ENCODE results near the gene TMEM44. TPM values are rescaled to one million over a fixed set of nuclear protein-coding genes. Genes with fewer than 3 reads are reported as not detected.

TMEM44 gene
- total and polyA plus RNA-seq, 2 of the 4 experiments (the other 2 are of a cell fraction), result 9.7 to 24.2 TPM

DNA sequence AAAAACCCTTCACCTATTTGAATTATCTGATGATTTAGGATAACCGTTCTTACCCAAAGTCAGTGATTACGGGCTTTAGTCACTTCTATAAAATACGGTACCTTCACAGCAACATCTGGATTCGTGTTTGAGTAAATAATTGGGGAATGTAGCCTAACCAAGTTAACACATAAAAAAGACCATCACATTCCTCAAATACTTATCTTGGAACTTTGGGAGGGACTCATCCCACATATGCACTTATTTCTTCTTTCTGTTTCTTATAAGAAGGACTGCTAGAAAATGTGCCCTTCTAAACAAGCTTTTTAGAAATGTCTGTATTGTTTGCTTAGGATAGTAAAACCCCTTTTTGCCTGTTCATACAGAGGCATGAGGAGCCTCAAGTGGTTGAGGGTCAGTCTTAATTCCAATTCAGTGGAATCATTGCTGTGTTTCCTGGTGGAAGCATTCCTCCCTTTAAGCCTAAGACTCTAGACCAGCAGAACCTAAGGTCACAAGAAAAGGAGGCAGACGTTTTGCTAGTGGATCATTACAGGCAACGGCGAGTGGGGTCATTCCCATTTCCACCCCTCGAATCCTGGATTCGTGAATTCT is 67.5 kb downstream of the TMEM44 start:
- Histone ChIP-seq H3K56ac (ENCODE audit: extremely low read depth, insufficient read depth, low read length) (peak overlapping the region; percentile 89), H3K4me2 (ENCODE audit: low read depth, low read length) (peak overlapping the region; percentile 82), H4K5ac (ENCODE audit: low read depth, low read length) (peak overlapping the region; percentile 98), H4K8ac (ENCODE audit: low read depth in 2 of 2, low read length in 2 of 2) (peak overlapping the region; percentile 80 to 88), H2AK5ac (ENCODE audit: low read depth, low read length) (peak overlapping the region; percentile 95), H3K27me3 (ENCODE audit: control insufficient read depth, insufficient read depth, low read length) (no peaks in the 10 kb centered on the region), H4K91ac (ENCODE audit: insufficient read depth, low read depth, low read length) (peak overlapping the region; percentile 95), H3K9me1 (ENCODE audit: insufficient read depth, low read length) (peaks cover 12% of the 10 kb centered on the region), H2BK120ac (ENCODE audit: low read depth, low read length) (peak overlapping the region; percentile 96), H3K9ac (ENCODE audit: low read depth, low read length) (peak overlapping the region; percentile 36), H2BK5ac (ENCODE audit: low read depth, low read length, poor library complexity, severe bottlenecking) (peak overlapping the region; percentile 94), H2AFZ (replicated peaks; ENCODE audit: low read length, poor library complexity) (peak overlapping the region; percentile 29), H2BK20ac (ENCODE audit: low read depth, low read length) (peak overlapping the region; percentile 99), H3K79me1 (ENCODE audit: low read depth in 1 of 2, low read length in 2 of 2) (no peaks in the 10 kb centered on the region; a peak in 1 of 4 replicates), H2BK15ac (ENCODE audit: low read depth, low read length) (peak overlapping the region; percentile 93), H3K27ac (ENCODE audit: insufficient read depth, low read length) (peak overlapping the region; percentile 98), H3K14ac (replicated peaks; ENCODE audit: low read depth, low read length) (peak overlapping the region; percentile 81), H4K20me1 (ENCODE audit: insufficient read depth, low read length) (no peaks in the 10 kb centered on the region), H3K18ac (ENCODE audit: low read depth, low read length) (peak overlapping the region; percentile 97), H3K9me3 (ENCODE audit: control insufficient read depth, insufficient read depth, low read length) (peaks cover 2% of the 10 kb centered on the region; the same call in 1 of the 2 replicates), H3K4me3 (ENCODE audit: insufficient read depth, low read depth, low read length) (no peak overlapping the region), H3K4ac (ENCODE audit: low read depth, low read length) (peak overlapping the region; percentile 91), H3K36me3 (ENCODE audit: control insufficient read depth, insufficient read depth, low read length) (no peaks in the 10 kb centered on the region), H3K23ac (ENCODE audit: low read depth, low read length) (peak overlapping the region; percentile 95), H2AK9ac (replicated peaks; ENCODE audit: low read depth, low read length, poor library complexity) (peak overlapping the region; percentile 83), H3K4me1 (ENCODE audit: control insufficient read depth, insufficient read depth, low read length) (peaks cover 10% of the 10 kb centered on the region)
- ATAC-seq (ENCODE audit: low read depth) (peak; percentile 66), DNase-seq (peak; percentile 76)
- 79% methylated on average over 2 of the region's 9 CpGs; no CpG with 5 or more reads in 1 of the 2 experiments for WGBS, 2 experiments (ENCODE audit: extremely low coverage in 2 of 2, insufficient read length in 1 of 2)
- in situ Hi-C loops (cut with MboI; ENCODE audit: low sequenced_read_pairs), result no loop called here
- intact Hi-C loops (cut with micrococcal nuclease), result no loop called here
- ChIA-PET CTCF (no interaction called here), POLR2A (ENCODE audit: unreplicated experiment) (no interaction called here)
- TF ChIP-seq, protein P1, sequence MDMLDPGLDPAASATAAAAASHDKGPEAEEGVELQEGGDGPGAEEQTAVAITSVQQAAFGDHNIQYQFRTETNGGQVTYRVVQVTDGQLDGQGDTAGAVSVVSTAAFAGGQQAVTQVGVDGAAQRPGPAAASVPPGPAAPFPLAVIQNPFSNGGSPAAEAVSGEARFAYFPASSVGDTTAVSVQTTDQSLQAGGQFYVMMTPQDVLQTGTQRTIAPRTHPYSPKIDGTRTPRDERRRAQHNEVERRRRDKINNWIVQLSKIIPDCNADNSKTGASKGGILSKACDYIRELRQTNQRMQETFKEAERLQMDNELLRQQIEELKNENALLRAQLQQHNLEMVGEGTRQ (IDR thresholded peaks at IDR 0.05; ENCODE audit: low read depth, low read length), result no peak
- TF ChIP-seq NFE2L2 (IDR thresholded peaks at IDR 0.05; ENCODE audit: low read depth, low read length) (no peak), MAFK (IDR thresholded peaks at IDR 0.05; ENCODE audit: low read depth, low read length) (no peak), SMC3 (IDR thresholded peaks at IDR 0.05; ENCODE audit: low read depth, low read length) (no peak)
- TF ChIP-seq, protein P2, sequence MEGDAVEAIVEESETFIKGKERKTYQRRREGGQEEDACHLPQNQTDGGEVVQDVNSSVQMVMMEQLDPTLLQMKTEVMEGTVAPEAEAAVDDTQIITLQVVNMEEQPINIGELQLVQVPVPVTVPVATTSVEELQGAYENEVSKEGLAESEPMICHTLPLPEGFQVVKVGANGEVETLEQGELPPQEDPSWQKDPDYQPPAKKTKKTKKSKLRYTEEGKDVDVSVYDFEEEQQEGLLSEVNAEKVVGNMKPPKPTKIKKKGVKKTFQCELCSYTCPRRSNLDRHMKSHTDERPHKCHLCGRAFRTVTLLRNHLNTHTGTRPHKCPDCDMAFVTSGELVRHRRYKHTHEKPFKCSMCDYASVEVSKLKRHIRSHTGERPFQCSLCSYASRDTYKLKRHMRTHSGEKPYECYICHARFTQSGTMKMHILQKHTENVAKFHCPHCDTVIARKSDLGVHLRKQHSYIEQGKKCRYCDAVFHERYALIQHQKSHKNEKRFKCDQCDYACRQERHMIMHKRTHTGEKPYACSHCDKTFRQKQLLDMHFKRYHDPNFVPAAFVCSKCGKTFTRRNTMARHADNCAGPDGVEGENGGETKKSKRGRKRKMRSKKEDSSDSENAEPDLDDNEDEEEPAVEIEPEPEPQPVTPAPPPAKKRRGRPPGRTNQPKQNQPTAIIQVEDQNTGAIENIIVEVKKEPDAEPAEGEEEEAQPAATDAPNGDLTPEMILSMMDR (conservative IDR thresholded peaks at IDR 0.05; ENCODE audit: low read depth, low read length), result no peak
- BruUV-seq (replicated peaks), result no TSS peak
- dilution Hi-C loops (cut with HindIII; ENCODE audit: low sequenced_read_pairs, unreplicated experiment), result no loop called here
